HEK293 (cell line): ENCODE data around the gene IGFLR1.
A peak's percentile ranks its signal among the peaks of the same experiment; 100 is the strongest.

Experiments
- CTCF ChIA-PET: fragments of 350-600 bp; formaldehyde crosslinking; extraction: SDS; loops from one replicate; lab custom pipeline; 2021; ENCODE audit warnings: antibody characterized with exemption; lab: Yijun Ruan, JAX
- POLR2A ChIA-PET: fragments of 300-600 bp; formaldehyde crosslinking; extraction: SDS; loops from one replicate; lab custom pipeline; 2020; ENCODE audit warnings: antibody characterized with exemption, inconsistent platforms; lab: Yijun Ruan, JAX
- H3K27ac ChIP-seq: fragments of 200-500 bp; sonication (Bioruptor generic); 2 replicates; pipeline ENCODE4 v1.5.1; 2014; ENCODE audit warnings: low read depth, low read length, control low read depth, inconsistent platforms; ENCODE audit errors: extremely low read depth
- H3K36me3 ChIP-seq, 2 experiments: fragments of 200-500 bp in 1 of 2; sonication (Bioruptor generic) in 1 of 2; 1 replicate in 1 of 2; 2 replicates in 1 of 2; pipeline ENCODE4 v1.5.1; 2014 to 2017; ENCODE audit warnings: inconsistent platforms in 2 of 2, low read length in 2 of 2; ENCODE audit not compliant: control insufficient read depth in 2 of 2, insufficient read depth in 1 of 2
- H3K4me1 ChIP-seq: fragments of 200-500 bp; sonication (Bioruptor generic); 2 replicates; pipeline ENCODE4 v1.5.1; 2014; ENCODE audit warnings: mild to moderate bottlenecking, low read length, inconsistent platforms; ENCODE audit not compliant: control insufficient read depth, insufficient read depth
- H3K4me3 ChIP-seq: 2 replicates; pipeline ENCODE4 v1.5.1; 2011; ENCODE audit warnings: low read depth, mild to moderate bottlenecking, control low read depth, low read length, moderate library complexity
- H3K9me3 ChIP-seq: fragments of 200-500 bp; sonication (Bioruptor generic); 2 replicates; pipeline ENCODE4 v1.5.1; 2014; ENCODE audit warnings: low read depth, low read length, inconsistent platforms; ENCODE audit not compliant: control insufficient read depth, insufficient read depth
- GLIS1 ChIP-seq: fragments of 450-650 bp; formaldehyde crosslinking; IDR thresholded peaks from 2 replicates; pipeline ENCODE4 v1.5.1; 2016; ENCODE audit warnings: missing biosample characterization, missing genetic modification characterization
- OVOL3 ChIP-seq: fragments of 450-650 bp; formaldehyde crosslinking; IDR thresholded peaks from 2 replicates; pipeline ENCODE4 v1.5.1; 2016; ENCODE audit warnings: missing biosample characterization, missing genetic modification characterization
- SP2 ChIP-seq: fragments of 450-650 bp; formaldehyde crosslinking; IDR thresholded peaks from 2 replicates; pipeline ENCODE4 v1.5.1; 2016; ENCODE audit warnings: missing biosample characterization, missing genetic modification characterization
- YY2 ChIP-seq: fragments of 450-650 bp; formaldehyde crosslinking; IDR thresholded peaks from 2 replicates; pipeline ENCODE4 v1.5.1; 2016; ENCODE audit warnings: missing biosample characterization, missing genetic modification characterization
- ZBTB17 ChIP-seq: fragments of 450-650 bp; formaldehyde crosslinking; IDR thresholded peaks from 2 replicates; pipeline ENCODE4 v1.5.1; 2016; ENCODE audit warnings: missing biosample characterization, missing genetic modification characterization
- ZFP41 ChIP-seq: fragments of 450-650 bp; formaldehyde crosslinking; IDR thresholded peaks from 2 replicates; pipeline ENCODE4 v1.5.1; 2016; ENCODE audit warnings: missing biosample characterization, missing genetic modification characterization, borderline replicate concordance
- ZIC2 ChIP-seq: fragments of 450-650 bp; formaldehyde crosslinking; IDR thresholded peaks from 2 replicates; pipeline ENCODE4 v1.5.1; 2016; ENCODE audit warnings: missing biosample characterization, missing genetic modification characterization
- ZNF114 ChIP-seq: fragments of 450-650 bp; formaldehyde crosslinking; IDR thresholded peaks from 2 replicates; pipeline ENCODE4 v1.5.0; 2017; ENCODE audit warnings: missing biosample characterization, missing genetic modification characterization
- ZNF18 ChIP-seq: fragments of 450-650 bp; formaldehyde crosslinking; IDR thresholded peaks from 2 replicates; pipeline ENCODE4 v1.5.1; 2016; ENCODE audit warnings: missing biosample characterization, missing genetic modification characterization
- ZNF19 ChIP-seq: fragments of 450-650 bp; formaldehyde crosslinking; IDR thresholded peaks from 2 replicates; pipeline ENCODE4; 2016; ENCODE audit warnings: missing biosample characterization, missing genetic modification characterization, low read depth
- ZNF223 ChIP-seq: fragments of 450-650 bp; formaldehyde crosslinking; IDR thresholded peaks from 2 replicates; pipeline ENCODE4 v1.5.1; 2016; ENCODE audit warnings: missing biosample characterization, missing genetic modification characterization
- ZNF239 ChIP-seq: fragments of 450-650 bp; formaldehyde crosslinking; IDR thresholded peaks from 2 replicates; pipeline ENCODE4 v1.5.1; 2016; ENCODE audit warnings: missing biosample characterization, missing genetic modification characterization
- ZNF341 ChIP-seq: fragments of 450-650 bp; formaldehyde crosslinking; IDR thresholded peaks from 2 replicates; pipeline ENCODE4; 2016; ENCODE audit warnings: low read depth, missing biosample characterization, missing genetic modification characterization
- ZNF510 ChIP-seq: fragments of 450-650 bp; formaldehyde crosslinking; IDR thresholded peaks from 2 replicates; pipeline ENCODE4 v1.5.1; 2018; ENCODE audit warnings: mild to moderate bottlenecking, missing genetic modification characterization, missing biosample characterization; ENCODE audit not compliant: insufficient replicate concordance
- ZNF544 ChIP-seq: fragments of 450-650 bp; formaldehyde crosslinking; IDR thresholded peaks from 2 replicates; pipeline ENCODE4 v1.5.0; 2017; ENCODE audit warnings: missing biosample characterization, missing genetic modification characterization
- ZNF558 ChIP-seq: fragments of 450-650 bp; formaldehyde crosslinking; IDR thresholded peaks from 2 replicates; pipeline ENCODE4 v1.5.1; 2016; ENCODE audit warnings: missing biosample characterization, missing genetic modification characterization
- ZNF561 ChIP-seq: fragments of 450-650 bp; IDR thresholded peaks from 2 replicates; pipeline ENCODE4 v1.5.1; 2018; ENCODE audit warnings: missing biosample characterization, missing genetic modification characterization, borderline replicate concordance
- ZNF624 ChIP-seq: fragments of 450-650 bp; formaldehyde crosslinking; IDR thresholded peaks from 2 replicates; pipeline ENCODE4 v1.5.1; 2017; ENCODE audit warnings: missing biosample characterization, missing genetic modification characterization
- ZNF654 ChIP-seq: fragments of 450-650 bp; formaldehyde crosslinking; IDR thresholded peaks from 2 replicates; pipeline ENCODE4 v1.5.1; 2016; ENCODE audit warnings: low read depth, missing biosample characterization, missing genetic modification characterization
- ZNF660 ChIP-seq: fragments of 450-650 bp; IDR thresholded peaks from 2 replicates; pipeline ENCODE4 v1.5.1; 2018; ENCODE audit warnings: missing biosample characterization, mild to moderate bottlenecking, missing genetic modification characterization
- ZNF677 ChIP-seq: fragments of 450-650 bp; IDR thresholded peaks from 2 replicates; pipeline ENCODE4 v1.5.0; 2018; ENCODE audit warnings: missing biosample characterization, mild to moderate bottlenecking, missing genetic modification characterization, moderate library complexity
- ZNF785 ChIP-seq: fragments of 450-650 bp; formaldehyde crosslinking; IDR thresholded peaks from 2 replicates; pipeline ENCODE4 v1.5.1; 2016; ENCODE audit warnings: missing biosample characterization, missing genetic modification characterization
- ZSCAN30 ChIP-seq: fragments of 450-650 bp; IDR thresholded peaks from 2 replicates; pipeline ENCODE4 v1.5.1; 2018; ENCODE audit warnings: missing biosample characterization, mild to moderate bottlenecking, missing genetic modification characterization, moderate library complexity
- TF ChIP-seq, protein P1 (sequence below): fragments of 450-650 bp; formaldehyde crosslinking; IDR thresholded peaks from 2 replicates; pipeline ENCODE4 v1.5.1; 2017; ENCODE audit warnings: missing biosample characterization, missing genetic modification characterization
- TF ChIP-seq, protein P2 (sequence below): fragments of 450-650 bp; formaldehyde crosslinking; IDR thresholded peaks from 2 replicates; pipeline ENCODE4 v1.5.1; 2017; ENCODE audit warnings: missing biosample characterization, missing genetic modification characterization
- TF ChIP-seq, protein P3 (sequence below): fragments of 450-650 bp; formaldehyde crosslinking; optimal IDR thresholded peaks from 2 replicates; pipeline ENCODE3; 2016; ENCODE audit warnings: missing biosample characterization, mild to moderate bottlenecking, missing genetic modification characterization
- TF ChIP-seq, protein P4 (sequence below): fragments of 450-650 bp; formaldehyde crosslinking; IDR thresholded peaks from 2 replicates; pipeline ENCODE4 v1.5.1; 2016; ENCODE audit warnings: missing biosample characterization, missing genetic modification characterization

IGFLR1 gene

DNA sequence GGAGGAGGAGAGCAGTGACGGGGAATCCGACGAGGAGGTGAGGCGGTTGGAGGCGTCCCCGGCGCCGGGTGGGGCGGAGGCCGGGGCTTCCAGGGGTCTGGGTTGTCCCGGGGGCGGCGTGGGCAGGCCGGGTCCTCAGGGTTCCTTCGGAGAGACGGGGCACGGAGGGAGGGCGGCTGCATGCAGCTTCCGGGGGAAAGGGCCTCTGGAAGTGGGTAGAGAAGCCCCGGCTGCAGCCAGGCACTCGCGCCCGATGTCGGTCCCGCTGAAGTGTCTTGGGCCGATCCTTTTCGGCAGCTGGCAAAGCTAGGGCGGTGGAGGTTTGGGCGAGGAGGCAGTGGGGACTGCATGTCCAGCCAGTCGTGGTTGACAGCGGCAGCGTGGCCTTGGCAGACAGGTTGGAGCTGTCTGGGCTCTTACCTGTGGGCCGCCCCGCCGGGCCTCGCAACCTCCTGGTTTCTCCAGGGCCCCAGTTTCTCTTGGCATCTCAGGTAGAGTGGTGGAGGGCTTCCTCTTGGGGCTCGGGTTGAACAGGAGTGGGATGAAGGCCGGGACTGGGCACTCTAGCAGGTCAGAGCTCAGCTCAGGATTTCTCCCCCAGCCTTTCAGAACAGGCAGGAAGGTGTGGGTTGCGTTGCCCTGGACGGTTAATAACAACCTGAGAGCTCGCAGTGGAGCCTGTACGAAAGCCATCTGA is 23.8 kb downstream of the IGFLR1 start (continued):
- TF ChIP-seq SP2 = peak; percentile 80
- TF ChIP-seq ZNF114 (tag by site-specific recombination) = no peak
- TF ChIP-seq ZNF239 (tag by site-specific recombination) = 0 out of 2 replicates have a peak, but pooled peaks have one; percentile 23

DNA sequence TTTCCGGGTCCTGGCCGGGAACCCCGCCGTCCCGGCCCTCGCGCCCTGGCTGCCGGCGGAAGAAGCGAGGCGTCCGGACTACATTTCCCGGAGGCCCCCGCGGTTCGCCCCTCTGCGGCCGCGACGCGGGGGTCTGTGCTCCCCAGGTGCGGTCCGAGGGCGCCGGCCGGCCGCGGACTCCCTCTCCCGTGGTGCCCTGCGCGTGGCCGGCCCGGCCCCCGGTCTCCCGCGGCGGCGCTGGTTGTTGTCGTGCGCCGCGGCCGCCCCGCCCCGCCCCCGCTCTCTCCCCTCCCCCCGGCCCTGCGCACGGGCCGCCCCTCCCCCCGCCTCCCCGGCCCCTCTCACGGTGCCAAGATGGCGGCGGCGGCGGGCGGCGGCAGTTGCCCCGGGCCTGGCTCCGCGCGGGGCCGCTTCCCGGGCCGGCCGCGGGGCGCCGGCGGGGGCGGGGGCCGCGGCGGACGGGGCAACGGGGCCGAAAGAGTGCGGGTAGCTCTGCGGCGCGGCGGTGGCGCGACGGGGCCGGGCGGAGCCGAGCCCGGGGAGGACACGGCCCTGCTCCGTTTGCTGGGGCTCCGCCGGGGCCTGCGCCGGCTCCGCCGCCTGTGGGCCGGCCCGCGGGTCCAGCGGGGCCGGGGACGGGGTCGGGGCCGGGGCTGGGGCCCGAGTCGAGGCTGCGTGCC is 24.4 kb downstream of the IGFLR1 start, which contains the start of gene KMT2B:
KMT2B (plus strand) TSS at position 339 of the 680 bp plus-strand sequence; CDS start at position 355, 16 bp downstream.
- ChIA-PET POLR2A (interaction anchor here (0.9 to 2.3 kb wide), 7 partner anchors 10 to 105 kb away, joined by 3 to 24 read pairs (median 11); partner anchors contain the start of genes COX6B1, HAUS5, LIN37 and PSENEN), CTCF (interaction anchor here (0.9 kb wide), 2 partner anchors 19 to 24 kb away, joined by 6 to 9 read pairs; partner anchors contain the start of gene IGFLR1)
- Histone ChIP-seq H3K9me3 (no peaks in the 10 kb centered on the region), H3K4me1 (peaks cover 23% of the 10 kb centered on the region), H3K27ac (peak within 1 kb of the TSS; percentile 93), H3K4me3 (peak within 1 kb of the TSS; percentile 65), H3K36me3 (peaks cover 33 to 35% of the 10 kb centered on the region in 2 experiments)
- TF ChIP-seq ZNF510 (tag by site-specific recombination) (no peak), ZNF624 (tag by site-specific recombination) (no peak), ZNF561 (peak; percentile 85; the same call in 1 of the 2 replicates), ZNF677 (tag by site-specific recombination) (0 out of 2 replicates have a peak, but pooled peaks have one; percentile 13), ZNF341 (tag by site-specific recombination) (no peak), ZNF660 (no peak; the same call in none of the 2 replicates), GLIS1 (tag by site-specific recombination) (peak; percentile 99), ZSCAN30 (peak; percentile 6), OVOL3 (tag by site-specific recombination) (no peak), ZNF558 (tag by site-specific recombination) (no peak), ZNF654 (no peak), ZNF223 (no peak), ZBTB17 (tag by site-specific recombination) (no peak), ZNF18 (tag by site-specific recombination) (no peak), ZNF19 (tag by site-specific recombination) (no peak), ZNF785 (tag by site-specific recombination) (no peak), YY2 (no peak), ZIC2 (tag by site-specific recombination) (peak; percentile 76), ZFP41 (tag by site-specific recombination) (no peak), ZNF544 (tag by site-specific recombination) (no peak)
- TF ChIP-seq, protein P1, sequence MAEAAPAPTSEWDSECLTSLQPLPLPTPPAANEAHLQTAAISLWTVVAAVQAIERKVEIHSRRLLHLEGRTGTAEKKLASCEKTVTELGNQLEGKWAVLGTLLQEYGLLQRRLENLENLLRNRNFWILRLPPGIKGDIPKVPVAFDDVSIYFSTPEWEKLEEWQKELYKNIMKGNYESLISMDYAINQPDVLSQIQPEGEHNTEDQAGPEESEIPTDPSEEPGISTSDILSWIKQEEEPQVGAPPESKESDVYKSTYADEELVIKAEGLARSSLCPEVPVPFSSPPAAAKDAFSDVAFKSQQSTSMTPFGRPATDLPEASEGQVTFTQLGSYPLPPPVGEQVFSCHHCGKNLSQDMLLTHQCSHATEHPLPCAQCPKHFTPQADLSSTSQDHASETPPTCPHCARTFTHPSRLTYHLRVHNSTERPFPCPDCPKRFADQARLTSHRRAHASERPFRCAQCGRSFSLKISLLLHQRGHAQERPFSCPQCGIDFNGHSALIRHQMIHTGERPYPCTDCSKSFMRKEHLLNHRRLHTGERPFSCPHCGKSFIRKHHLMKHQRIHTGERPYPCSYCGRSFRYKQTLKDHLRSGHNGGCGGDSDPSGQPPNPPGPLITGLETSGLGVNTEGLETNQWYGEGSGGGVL (tag by site-specific recombination) = no peak
- TF ChIP-seq, protein P2, sequence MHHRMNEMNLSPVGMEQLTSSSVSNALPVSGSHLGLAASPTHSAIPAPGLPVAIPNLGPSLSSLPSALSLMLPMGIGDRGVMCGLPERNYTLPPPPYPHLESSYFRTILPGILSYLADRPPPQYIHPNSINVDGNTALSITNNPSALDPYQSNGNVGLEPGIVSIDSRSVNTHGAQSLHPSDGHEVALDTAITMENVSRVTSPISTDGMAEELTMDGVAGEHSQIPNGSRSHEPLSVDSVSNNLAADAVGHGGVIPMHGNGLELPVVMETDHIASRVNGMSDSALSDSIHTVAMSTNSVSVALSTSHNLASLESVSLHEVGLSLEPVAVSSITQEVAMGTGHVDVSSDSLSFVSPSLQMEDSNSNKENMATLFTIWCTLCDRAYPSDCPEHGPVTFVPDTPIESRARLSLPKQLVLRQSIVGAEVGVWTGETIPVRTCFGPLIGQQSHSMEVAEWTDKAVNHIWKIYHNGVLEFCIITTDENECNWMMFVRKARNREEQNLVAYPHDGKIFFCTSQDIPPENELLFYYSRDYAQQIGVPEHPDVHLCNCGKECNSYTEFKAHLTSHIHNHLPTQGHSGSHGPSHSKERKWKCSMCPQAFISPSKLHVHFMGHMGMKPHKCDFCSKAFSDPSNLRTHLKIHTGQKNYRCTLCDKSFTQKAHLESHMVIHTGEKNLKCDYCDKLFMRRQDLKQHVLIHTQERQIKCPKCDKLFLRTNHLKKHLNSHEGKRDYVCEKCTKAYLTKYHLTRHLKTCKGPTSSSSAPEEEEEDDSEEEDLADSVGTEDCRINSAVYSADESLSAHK (tag by site-specific recombination) = no peak
- TF ChIP-seq, protein P3, sequence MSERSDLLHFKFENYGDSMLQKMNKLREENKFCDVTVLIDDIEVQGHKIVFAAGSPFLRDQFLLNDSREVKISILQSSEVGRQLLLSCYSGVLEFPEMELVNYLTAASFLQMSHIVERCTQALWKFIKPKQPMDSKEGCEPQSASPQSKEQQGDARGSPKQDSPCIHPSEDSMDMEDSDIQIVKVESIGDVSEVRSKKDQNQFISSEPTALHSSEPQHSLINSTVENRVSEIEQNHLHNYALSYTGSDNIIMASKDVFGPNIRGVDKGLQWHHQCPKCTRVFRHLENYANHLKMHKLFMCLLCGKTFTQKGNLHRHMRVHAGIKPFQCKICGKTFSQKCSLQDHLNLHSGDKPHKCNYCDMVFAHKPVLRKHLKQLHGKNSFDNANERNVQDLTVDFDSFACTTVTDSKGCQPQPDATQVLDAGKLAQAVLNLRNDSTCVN = no peak
- TF ChIP-seq, protein P4, sequence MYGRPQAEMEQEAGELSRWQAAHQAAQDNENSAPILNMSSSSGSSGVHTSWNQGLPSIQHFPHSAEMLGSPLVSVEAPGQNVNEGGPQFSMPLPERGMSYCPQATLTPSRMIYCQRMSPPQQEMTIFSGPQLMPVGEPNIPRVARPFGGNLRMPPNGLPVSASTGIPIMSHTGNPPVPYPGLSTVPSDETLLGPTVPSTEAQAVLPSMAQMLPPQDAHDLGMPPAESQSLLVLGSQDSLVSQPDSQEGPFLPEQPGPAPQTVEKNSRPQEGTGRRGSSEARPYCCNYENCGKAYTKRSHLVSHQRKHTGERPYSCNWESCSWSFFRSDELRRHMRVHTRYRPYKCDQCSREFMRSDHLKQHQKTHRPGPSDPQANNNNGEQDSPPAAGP (tag by site-specific recombination) = no peak
